H1 (cell line): ENCODE results near the gene PLPP7. TPM values are rescaled to one million over a fixed set of nuclear protein-coding genes. Genes with fewer than 3 reads are reported as not detected.
A peak's percentile ranks its signal among the peaks of the same experiment; 100 is the strongest.

Experiments used
- CTCF ChIA-PET: fragments of 300-600 bp; sonication (Branson Sonifier 250); formaldehyde crosslinking; loops from one replicate; lab custom pipeline; 2021; ENCODE audit not compliant: partially characterized antibody; lab: Charles Lee
- POLR2A ChIA-PET: fragments of 300-600 bp; sonication (Branson Sonifier 250); formaldehyde crosslinking; loops from one replicate; lab custom pipeline; 2021; ENCODE audit warnings: inconsistent platforms; ENCODE audit not compliant: partially characterized antibody; lab: Charles Lee
- DNase-seq, 2 experiments: peaks; one replicate each; pipeline versions ENCODE4 v3.0.0 to v3.0.0-alpha.2; 2010 to 2022; ENCODE audit warnings: low spot score in 2 of 2, low read depth in 1 of 2, mixed read lengths in 1 of 2
- FAIRE-seq: peaks from 2 replicates; lab custom pipeline; 2011; peaks lifted over from hg19 to GRCh38; lab: Jason Lieb, UNC
- H2AFZ ChIP-seq: 2 replicates; pipeline ENCODE4 v1.8.1; 2012; ENCODE audit warnings: low read length, inconsistent platforms
- H2AK5ac ChIP-seq: 2 replicates; pipeline ENCODE4 v1.6.1; 2013; ENCODE audit warnings: low read depth, low read length
- H2BK120ac ChIP-seq: replicated peaks from 2 replicates; pipeline ENCODE3; 2013; ENCODE audit warnings: low read depth, low read length, inconsistent platforms
- H2BK12ac ChIP-seq: 2 replicates; pipeline ENCODE4 v1.6.1; 2013; ENCODE audit warnings: low read depth, low read length
- H2BK15ac ChIP-seq: 2 replicates; pipeline ENCODE4 v1.6.1; 2013; ENCODE audit warnings: low read length
- H2BK20ac ChIP-seq: 2 replicates; pipeline ENCODE4 v1.6.1; 2013; ENCODE audit warnings: low read length
- H2BK5ac ChIP-seq: 2 replicates; pipeline ENCODE4 v1.6.1; 2013; ENCODE audit warnings: low read depth, low read length
- H3K14ac ChIP-seq: 2 replicates; pipeline ENCODE4 v1.6.1; 2013; ENCODE audit warnings: inconsistent platforms; ENCODE audit not compliant: insufficient read length
- H3K18ac ChIP-seq: 2 replicates; pipeline ENCODE4 v1.6.1; 2013; ENCODE audit warnings: low read length; ENCODE audit errors: extremely low read depth
- H3K23ac ChIP-seq: 2 replicates; pipeline ENCODE4 v1.6.1; 2013; ENCODE audit warnings: inconsistent platforms; ENCODE audit not compliant: insufficient read length
- H3K23me2 ChIP-seq: 2 replicates; pipeline ENCODE4 v1.6.1; 2013; ENCODE audit warnings: low read depth, low read length
- H3K27ac ChIP-seq: 2 replicates; pipeline ENCODE4 v1.6.1; 2011; ENCODE audit warnings: low read depth, low read length, inconsistent platforms
- H3K27me3 ChIP-seq, 4 experiments: replicated peaks in 1 of 4; 1 replicate in 1 of 4; 2 replicates in 3 of 4; pipeline versions ENCODE4 v1.6.1 to v1.8.1; 2011 to 2013; ENCODE audit warnings: low read length in 3 of 4, mild to moderate bottlenecking in 3 of 4, inconsistent platforms in 2 of 4, mixed read lengths in 2 of 4, moderate library complexity in 1 of 4; ENCODE audit not compliant: control insufficient read depth in 3 of 4, insufficient read depth in 3 of 4; ENCODE audit errors: extremely low read depth in 1 of 4
- H3K36me3 ChIP-seq, 4 experiments: 2 replicates each; pipeline versions ENCODE4 v1.6.1 to v1.8.1; 2011 to 2013; ENCODE audit warnings: mild to moderate bottlenecking in 4 of 4, low read length in 3 of 4, moderate library complexity in 2 of 4, control low read depth in 1 of 4, inconsistent platforms in 1 of 4; ENCODE audit not compliant: insufficient read depth in 4 of 4, control insufficient read depth in 2 of 4
- H3K4ac ChIP-seq: replicated peaks from 2 replicates; pipeline ENCODE3; 2013; ENCODE audit warnings: low read length, low read depth, mixed read lengths, inconsistent platforms; ENCODE audit not compliant: insufficient read length
- H3K4me1 ChIP-seq, 4 experiments: replicated peaks in 1 of 4; 1 replicate in 1 of 4; 2 replicates in 3 of 4; pipeline versions ENCODE4 v1.6.1 to v1.8.1; 2011 to 2013; ENCODE audit warnings: low read length in 3 of 4, inconsistent platforms in 2 of 4, mixed read lengths in 1 of 4; ENCODE audit not compliant: insufficient read depth in 4 of 4, control insufficient read depth in 3 of 4
- H3K4me2 ChIP-seq, 2 experiments: 2 replicates each; pipeline versions ENCODE4 v1.6.1 to v1.8.1; 2011 to 2013; ENCODE audit warnings: low read depth in 2 of 2, low read length in 2 of 2, control low read depth in 1 of 2, inconsistent platforms in 1 of 2, mild to moderate bottlenecking in 1 of 2; ENCODE audit not compliant: insufficient read depth in 1 of 2
- H3K4me3 ChIP-seq, 4 experiments: fragments of 200-600, 300-600 bp in 1 of 4; sonication (generic), shearing (Covaris generic), sonication (Bioruptor Twin) in 1 of 4; 2 replicates each; pipeline versions ENCODE4 v1.5.1 to v1.8.1; 2011 to 2016; ENCODE audit warnings: low read length in 4 of 4, low read depth in 3 of 4, control low read depth in 2 of 4, inconsistent platforms in 2 of 4, mild to moderate bottlenecking in 2 of 4, mixed read lengths in 1 of 4, moderate library complexity in 1 of 4; ENCODE audit not compliant: insufficient read depth in 2 of 4; ENCODE audit errors: extremely low read depth in 1 of 4
- H3K56ac ChIP-seq: replicated peaks from 2 replicates; pipeline ENCODE3; 2013; ENCODE audit warnings: low read depth, mild to moderate bottlenecking, mixed read lengths, low read length, inconsistent platforms; ENCODE audit not compliant: insufficient read length
- H3K79me1 ChIP-seq: 2 replicates; pipeline ENCODE4 v1.6.1; 2013; ENCODE audit warnings: low read depth, low read length, control low read depth
- H3K79me2 ChIP-seq, 2 experiments: 2 replicates each; pipeline versions ENCODE4 v1.6.1 to v1.8.1; 2012 to 2013; ENCODE audit warnings: low read length in 2 of 2, mild to moderate bottlenecking in 2 of 2, inconsistent platforms in 1 of 2; ENCODE audit not compliant: insufficient read depth in 2 of 2, control insufficient read depth in 1 of 2
- H3K9ac ChIP-seq, 4 experiments: replicated peaks in 1 of 4; 1 replicate in 1 of 4; 2 replicates in 3 of 4; pipeline versions ENCODE4 v1.6.1 to v1.8.1; 2011 to 2013; ENCODE audit warnings: low read depth in 3 of 4, low read length in 3 of 4, control low read depth in 2 of 4, mild to moderate bottlenecking in 2 of 4, moderate library complexity in 2 of 4, inconsistent platforms in 1 of 4; ENCODE audit errors: extremely low read depth in 1 of 4
- H3K9me3 ChIP-seq, 2 experiments: 2 replicates each; pipeline versions ENCODE4 v1.6.1 to v1.8.1; 2012 to 2013; ENCODE audit warnings: mild to moderate bottlenecking in 2 of 2, moderate library complexity in 2 of 2, control low read depth in 1 of 2, inconsistent platforms in 1 of 2, low read depth in 1 of 2, low read length in 1 of 2, mixed read lengths in 1 of 2; ENCODE audit not compliant: insufficient read depth in 2 of 2
- H4K20me1 ChIP-seq, 2 experiments: replicated peaks in 1 of 2; 2 replicates each; pipeline versions ENCODE3 to v1.8.1; 2011 to 2013; ENCODE audit warnings: inconsistent platforms in 2 of 2, low read length in 2 of 2, mild to moderate bottlenecking in 1 of 2; ENCODE audit not compliant: insufficient read depth in 2 of 2, control insufficient read depth in 1 of 2
- H4K5ac ChIP-seq: 2 replicates; pipeline ENCODE4 v1.6.1; 2013; ENCODE audit warnings: low read length, low read depth, mixed read lengths, inconsistent platforms; ENCODE audit not compliant: insufficient read length
- H4K8ac ChIP-seq: 2 replicates; pipeline ENCODE4 v1.8.0; 2013; ENCODE audit warnings: mild to moderate bottlenecking, moderate library complexity, low read length, inconsistent platforms; ENCODE audit not compliant: insufficient read depth; ENCODE audit errors: extremely low read depth
- H4K91ac ChIP-seq: replicated peaks from 2 replicates; pipeline ENCODE3; 2013; ENCODE audit warnings: low read length, mixed read lengths, inconsistent platforms; ENCODE audit not compliant: insufficient read length
- CHD1 ChIP-seq: IDR thresholded peaks from 2 replicates; pipeline ENCODE4 v1.6.1; 2012; ENCODE audit warnings: low read depth, low read length, improper control_type of control experiment
- SIX5 ChIP-seq: IDR thresholded peaks from 2 replicates; pipeline ENCODE4 v1.6.1; 2011; ENCODE audit warnings: mild to moderate bottlenecking, low read depth, low read length
- TCF12 ChIP-seq: IDR thresholded peaks from 2 replicates; pipeline ENCODE4 v1.6.1; 2011; ENCODE audit warnings: low read depth, mild to moderate bottlenecking, low read length
- YY1 ChIP-seq: IDR thresholded peaks from 2 replicates; pipeline ENCODE4 v1.6.1; 2011; ENCODE audit warnings: low read depth, mild to moderate bottlenecking, low read length
- WGBS, 2 experiments: shearing (Covaris generic) in 1 of 2; methylation state at CpG; one replicate each; pipeline versions ENCODE4 v1.1.6 to v1.1.7; 2013 to 2015; ENCODE audit warnings: low lambda C conversion rate in 2 of 2, mixed read lengths in 2 of 2, inconsistent platforms in 1 of 2, low coverage in 1 of 2, missing lambda C conversion rate in 1 of 2; ENCODE audit not compliant: insufficient replicate concordance in 2 of 2, insufficient coverage in 1 of 2, insufficient read length in 1 of 2; ENCODE audit errors: extremely low coverage in 1 of 2, missing lambda C conversion rate in 1 of 2; 5-methylcytosine and 5-hydroxymethylcytosine counted together
- polyA plus RNA-seq, 7 experiments: library from polyadenylated mRNA; depleted of rRNA in 3 of 7; stranded (reverse) in 5 of 7; unstranded in 2 of 7; fragments of >200 nt in 5 of 7; fragments of 200-250 nt in 2 of 7; gene quantifications; 1 replicate in 5 of 7; 2 replicates in 1 of 7; 4 replicates in 1 of 7; pipeline versions ENCODE4 v1.2.1 to v1.2.3, GENCODE V29; 2011 to 2013; ENCODE audit warnings: missing spikeins in 2 of 7, mixed read lengths in 2 of 7
- total RNA-seq: library from RNA; stranded (reverse); fragmentation: NEBNext Ultra II Directional; extraction: Animal tissue kit (Norgen Biotek cat#: 25700); gene quantifications from 2 replicates; pipeline ENCODE4 v1.2.1, GENCODE V29; 2021

PLPP7 gene
- total and polyA plus RNA-seq, 2 of the 8 experiments (the other 6 are each of a cell fraction or from before 2014, with no cell fraction given), result 3.4 to 3.9 TPM

DNA sequence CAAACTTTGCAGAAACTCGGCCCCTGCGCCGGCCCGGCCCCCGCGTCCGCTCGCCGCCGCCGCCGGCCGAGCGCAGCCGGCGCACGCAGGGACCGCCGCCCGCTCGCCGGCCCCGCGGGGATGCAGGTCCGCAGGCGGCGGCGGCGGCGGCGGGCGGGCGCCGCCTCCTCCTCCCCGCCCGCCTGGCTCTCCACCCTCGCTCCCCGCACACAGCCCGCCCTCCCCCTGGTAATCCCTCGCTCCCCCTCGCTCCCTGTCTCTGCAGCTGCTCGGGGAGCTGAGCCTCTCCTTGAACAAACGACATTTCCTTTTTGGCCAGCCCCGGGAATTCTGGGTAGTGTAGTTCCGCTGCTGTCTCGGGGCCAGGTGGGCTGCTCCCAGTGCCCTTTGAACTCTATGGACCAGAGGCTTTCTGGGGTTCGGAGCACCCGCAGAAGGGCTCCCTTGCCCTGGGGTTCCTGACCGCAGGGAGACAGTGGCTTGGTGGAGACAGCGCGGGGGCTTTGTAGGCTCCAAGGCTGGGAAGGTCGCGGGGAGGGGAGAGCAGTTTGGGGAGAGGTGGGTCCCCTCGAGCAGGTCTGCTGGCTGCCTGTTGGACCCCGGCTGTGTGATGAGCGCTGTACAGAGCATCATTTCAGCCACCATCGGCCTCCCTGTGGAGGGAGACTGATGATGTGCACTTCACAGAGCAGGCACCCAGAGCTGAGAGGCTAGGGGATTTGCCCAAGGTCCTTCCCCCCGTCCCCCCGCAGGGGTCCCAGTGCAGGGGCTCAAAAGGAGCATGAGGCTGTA is 11.4 kb upstream of the PLPP7 start:
- ChIA-PET POLR2A (no interaction called here), CTCF (interaction anchor here (0.9 to 1.4 kb wide), 2 partner anchors 11 to 58 kb away, joined by 3 to 5 read pairs; partner anchors contain the start of gene PLPP7)
- no peak overlapping the region for H3K4ac ChIP-seq
- H3K27me3 ChIP-seq, result peaks cover 2 to 34% (median 24%) of the 10 kb centered on the region in 4 experiments
- no peaks in the 10 kb centered on the region for H3K79me2 ChIP-seq
- no peak overlapping the region for H2BK20ac ChIP-seq
- H3K36me3 ChIP-seq, result no peaks in the 10 kb centered on the region
- H3K9me3 ChIP-seq, result no peaks in the 10 kb centered on the region
- H2BK120ac ChIP-seq, result no peak overlapping the region
- no peak overlapping the region for H3K23ac ChIP-seq
- peak overlapping the region; percentile 78; the same call in 1 of the 2 replicates for H3K18ac ChIP-seq
- H3K4me3 ChIP-seq, result peak overlapping the region; percentile 42 to 72 (median 47)
- no peak overlapping the region for H2BK12ac ChIP-seq
- DNase-seq (peak; percentile 46 to 82), FAIRE-seq (no peak)
- H3K9ac ChIP-seq, result no peak overlapping the region
- peak overlapping the region; percentile 64 for H4K8ac ChIP-seq
- H4K20me1 ChIP-seq, result peaks cover 0 to 3% of the 10 kb centered on the region in 2 experiments
- H3K27ac ChIP-seq, result no peak overlapping the region
- H3K56ac ChIP-seq, result no peak overlapping the region
- H2BK15ac ChIP-seq, result 0 out of 2 replicates have a peak overlapping the region, but pooled peaks have one; percentile 18
- no peak overlapping the region for H3K14ac ChIP-seq
- TF ChIP-seq SIX5 (peak; percentile 58), TCF12 (0 out of 2 replicates have a peak, but pooled peaks have one; percentile 40), CHD1 (no peak), YY1 (peak; percentile 60)
- WGBS, 2 experiments, result 39% methylated on average over 19 of the region's 59 CpGs; no CpG with 5 or more reads in 1 of the 2 experiments
- no peak overlapping the region for H2AK5ac ChIP-seq
- H3K79me1 ChIP-seq, result no peaks in the 10 kb centered on the region
- H3K4me2 ChIP-seq, result peak overlapping the region; percentile 55 to 90
- H3K23me2 ChIP-seq, result peaks cover 8% of the 10 kb centered on the region
- peak overlapping the region; percentile 21; the same call in 1 of the 2 replicates for H2BK5ac ChIP-seq
- no peak overlapping the region for H4K5ac ChIP-seq
- H4K91ac ChIP-seq, result peak overlapping the region; percentile 7
- peaks cover 0 to 24% (median 8%) of the 10 kb centered on the region in 4 experiments; a peak in 6 of 7 replicates for H3K4me1 ChIP-seq
- peak overlapping the region; percentile 88; the same call in 1 of the 2 replicates for H2AFZ ChIP-seq
